HepG2 (cell line): ENCODE data around the gene LTB4R. TPM values are rescaled to one million over a fixed set of nuclear protein-coding genes. Genes with fewer than 3 reads are reported as not detected.

ENCODE experiments used
- KDM5A ChIP-seq: fragments of 200-600 bp; sonication (generic); IDR thresholded peaks from 2 replicates; pipeline ENCODE4 v1.7.0; 2018; ENCODE audit warnings: antibody characterized with exemption, mild to moderate bottlenecking, low read length, borderline replicate concordance
- KDM5B ChIP-seq: sonication (generic); formaldehyde crosslinking; IDR thresholded peaks from 2 replicates; pipeline ENCODE4 v1.4.0; 2020; ENCODE audit warnings: missing genetic modification reagents, mild to moderate bottlenecking, borderline replicate concordance
- NFATC3 ChIP-seq: sonication (generic); formaldehyde crosslinking; IDR thresholded peaks from 2 replicates; pipeline ENCODE4 v1.5.1; 2020; ENCODE audit warnings: mild to moderate bottlenecking, missing genetic modification reagents
- PTBP1 ChIP-seq: fragments of 200-400 bp; formaldehyde crosslinking; IDR thresholded peaks from 2 replicates; pipeline ENCODE4 v1.6.1; 2018; ENCODE audit warnings: low read length, low read depth; ENCODE audit not compliant: poor library complexity, severe bottlenecking
- RFX3 ChIP-seq: IDR thresholded peaks from 2 replicates; pipeline ENCODE4 v1.6.1; 2016; ENCODE audit warnings: missing biosample characterization, missing genetic modification reagents
- ZNF10 ChIP-seq: sonication (generic); formaldehyde crosslinking; IDR thresholded peaks from 2 replicates; pipeline ENCODE4 v1.4.0; 2020; ENCODE audit warnings: mild to moderate bottlenecking, low read depth, missing genetic modification reagents, borderline replicate concordance
- ZNF788 ChIP-seq: sonication (generic); formaldehyde crosslinking; IDR thresholded peaks from 2 replicates; pipeline ENCODE4 v1.5.0; 2020; ENCODE audit warnings: mild to moderate bottlenecking, missing genetic modification reagents, borderline replicate concordance
- ZNF790 ChIP-seq: sonication (generic); formaldehyde crosslinking; IDR thresholded peaks from 2 replicates; pipeline ENCODE4 v1.8.0; 2022; ENCODE audit warnings: missing genetic modification reagents, mild to moderate bottlenecking, borderline replicate concordance
- polyA plus RNA-seq, 8 experiments: library from polyadenylated mRNA; depleted of rRNA in 3 of 8; stranded (reverse) in 7 of 8; unstranded in 1 of 8; fragments of >200 nt; fragmentation: Illumina TruSeq in 4 of 8; extraction: Trizol in 4 of 8; gene quantifications; 2 replicates each; pipeline versions ENCODE4 v1.2.1 to v1.2.3, GENCODE V29; 2011 to 2016; ENCODE audit warnings: low read depth in 4 of 8, missing spikeins in 1 of 8, mixed read lengths in 1 of 8; ENCODE audit not compliant: insufficient read depth in 1 of 8
- total RNA-seq, 5 experiments: library from RNA; depleted of rRNA; stranded (reverse); fragments of >200 nt; fragmentation: Illumina TruSeq; extraction: Trizol; gene quantifications; 2 replicates each; pipeline ENCODE4 v1.2.3, GENCODE V29; 2016; ENCODE audit warnings: low read depth in 1 of 5
- TF ChIP-seq, protein P1 (sequence below): sonication (generic); formaldehyde crosslinking; IDR thresholded peaks from 2 replicates; pipeline ENCODE4 v1.5.0; 2020; ENCODE audit warnings: missing genetic modification reagents
- TF ChIP-seq, protein P2 (sequence below): sonication (generic); formaldehyde crosslinking; IDR thresholded peaks from 2 replicates; pipeline ENCODE4 v1.5.0; 2020; ENCODE audit warnings: mild to moderate bottlenecking, missing genetic modification reagents, borderline replicate concordance
- TF ChIP-seq, protein P3 (sequence below): sonication (generic); formaldehyde crosslinking; conservative IDR thresholded peaks from 2 replicates; pipeline ENCODE4 v1.4.0; 2020; ENCODE audit warnings: missing genetic modification reagents
- TF ChIP-seq, protein P4 (sequence below): IDR thresholded peaks from 2 replicates; pipeline ENCODE4 v1.6.1; 2016; ENCODE audit warnings: missing biosample characterization, missing genetic modification reagents, low read depth

The LTB4R gene
- total and polyA plus RNA-seq, 2 of the 13 experiments (the other 11 are each of a cell fraction or from before 2014, with no cell fraction given), result 3.2 to 8.2 TPM

DNA sequence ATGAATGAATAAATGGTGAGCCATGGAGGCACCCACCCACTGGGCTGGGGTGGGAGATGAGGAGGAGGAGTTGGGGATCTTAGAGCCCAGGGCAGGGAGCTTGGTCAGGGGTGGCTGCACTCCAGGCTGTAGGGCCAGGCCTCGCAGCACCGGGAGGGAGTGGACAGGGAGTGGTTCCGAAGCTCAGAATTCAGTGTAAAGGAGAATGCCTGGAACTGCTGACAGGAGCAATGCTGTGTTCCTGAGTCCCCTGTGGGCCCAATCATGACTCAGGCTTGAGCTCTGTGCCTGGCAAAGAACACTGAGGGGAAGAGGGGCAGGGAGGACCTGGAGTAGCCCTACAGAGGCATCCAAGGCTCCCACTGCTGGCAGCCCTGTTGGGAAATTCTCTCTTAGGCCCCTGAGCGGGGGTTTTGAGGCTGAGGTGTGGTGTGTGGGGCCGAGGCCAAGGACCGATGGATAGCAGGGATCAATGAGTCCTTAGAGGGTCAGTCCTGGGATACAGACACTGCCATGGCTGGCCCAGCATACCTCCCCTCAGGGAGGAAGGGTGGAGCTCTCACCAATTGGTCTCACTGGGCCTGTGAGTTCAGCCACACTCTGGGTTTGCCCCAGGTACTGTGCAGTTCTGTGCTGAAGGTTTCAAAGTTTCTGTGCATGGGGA, 30.4 kb upstream of the LTB4R start (continued):
- no peak for TF ChIP-seq RFX3 (CRISPR knock-in tag)
- TF ChIP-seq, protein P1, sequence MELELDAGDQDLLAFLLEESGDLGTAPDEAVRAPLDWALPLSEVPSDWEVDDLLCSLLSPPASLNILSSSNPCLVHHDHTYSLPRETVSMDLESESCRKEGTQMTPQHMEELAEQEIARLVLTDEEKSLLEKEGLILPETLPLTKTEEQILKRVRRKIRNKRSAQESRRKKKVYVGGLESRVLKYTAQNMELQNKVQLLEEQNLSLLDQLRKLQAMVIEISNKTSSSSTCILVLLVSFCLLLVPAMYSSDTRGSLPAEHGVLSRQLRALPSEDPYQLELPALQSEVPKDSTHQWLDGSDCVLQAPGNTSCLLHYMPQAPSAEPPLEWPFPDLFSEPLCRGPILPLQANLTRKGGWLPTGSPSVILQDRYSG (CRISPR knock-in tag), result no peak
- TF ChIP-seq ZNF788 (CRISPR knock-in tag), result no peak
- 0 out of 2 replicates have a peak, but pooled peaks have one; percentile 22 for TF ChIP-seq ZNF790 (CRISPR knock-in tag)
- TF ChIP-seq, protein P2, sequence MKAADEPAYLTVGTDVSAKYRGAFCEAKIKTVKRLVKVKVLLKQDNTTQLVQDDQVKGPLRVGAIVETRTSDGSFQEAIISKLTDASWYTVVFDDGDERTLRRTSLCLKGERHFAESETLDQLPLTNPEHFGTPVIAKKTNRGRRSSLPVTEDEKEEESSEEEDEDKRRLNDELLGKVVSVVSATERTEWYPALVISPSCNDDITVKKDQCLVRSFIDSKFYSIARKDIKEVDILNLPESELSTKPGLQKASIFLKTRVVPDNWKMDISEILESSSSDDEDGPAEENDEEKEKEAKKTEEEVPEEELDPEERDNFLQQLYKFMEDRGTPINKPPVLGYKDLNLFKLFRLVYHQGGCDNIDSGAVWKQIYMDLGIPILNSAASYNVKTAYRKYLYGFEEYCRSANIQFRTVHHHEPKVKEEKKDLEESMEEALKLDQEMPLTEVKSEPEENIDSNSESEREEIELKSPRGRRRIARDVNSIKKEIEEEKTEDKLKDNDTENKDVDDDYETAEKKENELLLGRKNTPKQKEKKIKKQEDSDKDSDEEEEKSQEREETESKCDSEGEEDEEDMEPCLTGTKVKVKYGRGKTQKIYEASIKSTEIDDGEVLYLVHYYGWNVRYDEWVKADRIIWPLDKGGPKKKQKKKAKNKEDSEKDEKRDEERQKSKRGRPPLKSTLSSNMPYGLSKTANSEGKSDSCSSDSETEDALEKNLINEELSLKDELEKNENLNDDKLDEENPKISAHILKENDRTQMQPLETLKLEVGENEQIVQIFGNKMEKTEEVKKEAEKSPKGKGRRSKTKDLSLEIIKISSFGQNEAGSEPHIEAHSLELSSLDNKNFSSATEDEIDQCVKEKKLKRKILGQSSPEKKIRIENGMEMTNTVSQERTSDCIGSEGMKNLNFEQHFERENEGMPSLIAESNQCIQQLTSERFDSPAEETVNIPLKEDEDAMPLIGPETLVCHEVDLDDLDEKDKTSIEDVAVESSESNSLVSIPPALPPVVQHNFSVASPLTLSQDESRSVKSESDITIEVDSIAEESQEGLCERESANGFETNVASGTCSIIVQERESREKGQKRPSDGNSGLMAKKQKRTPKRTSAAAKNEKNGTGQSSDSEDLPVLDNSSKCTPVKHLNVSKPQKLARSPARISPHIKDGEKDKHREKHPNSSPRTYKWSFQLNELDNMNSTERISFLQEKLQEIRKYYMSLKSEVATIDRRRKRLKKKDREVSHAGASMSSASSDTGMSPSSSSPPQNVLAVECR (CRISPR knock-in tag), result 0 out of 2 replicates have a peak, but pooled peaks have one; percentile 13
- no peak for TF ChIP-seq NFATC3 (CRISPR knock-in tag)
- TF ChIP-seq, protein P3, sequence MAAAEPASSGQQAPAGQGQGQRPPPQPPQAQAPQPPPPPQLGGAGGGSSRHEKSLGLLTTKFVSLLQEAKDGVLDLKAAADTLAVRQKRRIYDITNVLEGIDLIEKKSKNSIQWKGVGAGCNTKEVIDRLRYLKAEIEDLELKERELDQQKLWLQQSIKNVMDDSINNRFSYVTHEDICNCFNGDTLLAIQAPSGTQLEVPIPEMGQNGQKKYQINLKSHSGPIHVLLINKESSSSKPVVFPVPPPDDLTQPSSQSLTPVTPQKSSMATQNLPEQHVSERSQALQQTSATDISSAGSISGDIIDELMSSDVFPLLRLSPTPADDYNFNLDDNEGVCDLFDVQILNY, result no peak
- no peak for TF ChIP-seq ZNF10 (CRISPR knock-in tag)
- TF ChIP-seq KDM5B (CRISPR knock-in tag), result 0 out of 2 replicates have a peak, but pooled peaks have one; percentile 31
- TF ChIP-seq KDM5A, result no peak
- TF ChIP-seq PTBP1, result no peak
- TF ChIP-seq, protein P4, sequence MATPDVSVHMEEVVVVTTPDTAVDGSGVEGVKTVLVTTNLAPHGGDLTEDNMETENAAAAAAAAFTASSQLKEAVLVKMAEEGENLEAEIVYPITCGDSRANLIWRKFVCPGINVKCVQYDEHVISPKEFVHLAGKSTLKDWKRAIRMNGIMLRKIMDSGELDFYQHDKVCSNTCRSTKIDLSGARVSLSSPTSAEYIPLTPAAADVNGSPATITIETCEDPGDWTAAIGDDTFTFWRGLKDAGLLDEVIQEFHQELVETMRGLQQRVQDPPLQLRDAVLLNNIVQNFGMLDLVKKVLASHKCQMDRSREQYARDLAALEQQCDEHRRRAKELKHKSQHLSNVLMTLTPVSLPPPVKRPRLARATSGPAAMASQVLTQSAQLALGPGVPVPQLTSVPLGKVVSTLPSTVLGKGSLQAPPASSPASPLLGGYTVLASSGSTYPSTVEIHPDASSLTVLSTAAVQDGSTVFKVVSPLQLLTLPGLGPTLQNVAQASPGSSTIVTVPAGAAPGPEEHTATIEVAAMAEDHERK (CRISPR knock-in tag), result no peak
